Uterus (tissue), 4 donors: ENCODE data around the gene CFAP74. TPM values are rescaled to one million over a fixed set of nuclear protein-coding genes. Genes with fewer than 3 reads are reported as not detected.

ENCODE experiments used
- DNase-seq, 2 donors: peaks; one replicate each; pipeline ENCODE4 v3.0.0-alpha.2; 2019 to 2020
- H3K27ac ChIP-seq, 2 donors: fragments of 200-600 bp; sonication (generic); 1 replicate in 1 of 2; 2 replicates in 1 of 2; pipeline ENCODE4 v1.5.1; 2016 to 2018
- H3K27me3 ChIP-seq, 2 donors: fragments of 200-600 bp; sonication (generic); one replicate each; pipeline ENCODE4 v1.5.1; 2018 to 2019; ENCODE audit warnings: control low read depth in 1 of 2
- H3K36me3 ChIP-seq, 2 donors: fragments of 200-600 bp; sonication (generic); one replicate each; pipeline ENCODE4 v1.5.1; 2019; ENCODE audit warnings: control low read depth in 1 of 2
- H3K4me1 ChIP-seq, 2 donors: fragments of 200-600 bp; sonication (generic); one replicate each; pipeline ENCODE4 v1.5.1; 2018 to 2019; ENCODE audit warnings: control low read depth in 1 of 2
- H3K4me3 ChIP-seq, 2 donors: fragments of 200-600 bp; sonication (generic); 1 replicate in 1 of 2; 2 replicates in 1 of 2; pipeline ENCODE4 v1.5.1; 2018 to 2019; ENCODE audit warnings: mild to moderate bottlenecking in 1 of 2
- H3K9me3 ChIP-seq, 2 donors: fragments of 200-600 bp; sonication (generic); one replicate each; pipeline ENCODE4 v1.5.1; 2019; ENCODE audit warnings: control low read depth in 1 of 2
- POLR2A ChIP-seq, 2 donors: fragments of 450-650 bp; IDR thresholded peaks; one replicate each; pipeline ENCODE4 v1.6.1; 2016; ENCODE audit warnings: antibody characterized with exemption in 2 of 2, mild to moderate bottlenecking in 1 of 2, moderate library complexity in 1 of 2
- intact Hi-C: fragments of 100-400 bp; cut with DNase I; formaldehyde crosslinking; loops from one replicate; pipeline ENCODE4 v1.15.1; 2023; ENCODE audit warnings: low total_unique reads
- total RNA-seq, 4 donors: library from RNA; depleted of rRNA in 3 of 4; stranded (reverse); fragments of >200 nt in 3 of 4; gene quantifications; one replicate each; pipeline versions ENCODE4 v1.1.0 to v1.2.4, GENCODE V29; 2014 to 2023
- TF ChIP-seq, protein P1 (sequence below), 4 experiments: fragments of 200-600 bp in 2 of 4; fragments of 450-650 bp in 2 of 4; sonication (generic) in 2 of 4; IDR thresholded peaks; one replicate each; pipeline ENCODE4 v1.5.1; 2016 to 2019; ENCODE audit warnings: antibody characterized with exemption in 4 of 4, mild to moderate bottlenecking in 2 of 4, moderate library complexity in 1 of 4
- donor health status: DM: yes; HTN: yes; CAD: no.

Gene CFAP74
- total RNA-seq, 4 donors from 2014 or later: 0.64 to 1.0 TPM; not detected in 2

DNA sequence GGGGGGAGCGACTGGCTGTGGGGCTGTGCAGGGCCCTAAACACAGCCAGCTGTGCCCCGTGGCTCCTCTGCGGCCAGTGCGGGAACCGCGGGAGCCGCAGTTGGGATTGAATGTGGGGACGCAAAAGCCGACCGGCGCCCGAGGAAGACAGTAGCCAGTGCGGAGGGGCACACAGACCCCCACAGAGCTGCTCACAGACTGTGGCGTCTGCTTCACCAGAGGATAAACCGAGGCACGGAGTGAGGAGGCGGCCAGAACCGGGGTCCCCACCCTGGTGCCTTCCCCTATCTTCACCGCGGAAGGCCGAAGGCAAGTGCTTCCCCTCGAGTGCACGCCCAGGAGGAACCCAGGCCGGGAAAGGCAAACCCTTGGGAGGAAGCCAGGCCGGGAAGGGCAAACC, 75.8 kb downstream of the CFAP74 start:
- no peaks in the 10 kb centered on the region for H3K4me1 ChIP-seq
- H3K36me3 ChIP-seq: no peaks in the 10 kb centered on the region
- intact Hi-C loops: no loop called here
- no peak for DNase-seq
- H3K27me3 ChIP-seq: no peaks in the 10 kb centered on the region
- no peaks in the 10 kb centered on the region for H3K9me3 ChIP-seq
- no peak overlapping the region for H3K4me3 ChIP-seq
- no peak overlapping the region for H3K27ac ChIP-seq
- no peak for TF ChIP-seq POLR2A (IDR thresholded peaks at IDR 0.05)
- TF ChIP-seq, protein P1, sequence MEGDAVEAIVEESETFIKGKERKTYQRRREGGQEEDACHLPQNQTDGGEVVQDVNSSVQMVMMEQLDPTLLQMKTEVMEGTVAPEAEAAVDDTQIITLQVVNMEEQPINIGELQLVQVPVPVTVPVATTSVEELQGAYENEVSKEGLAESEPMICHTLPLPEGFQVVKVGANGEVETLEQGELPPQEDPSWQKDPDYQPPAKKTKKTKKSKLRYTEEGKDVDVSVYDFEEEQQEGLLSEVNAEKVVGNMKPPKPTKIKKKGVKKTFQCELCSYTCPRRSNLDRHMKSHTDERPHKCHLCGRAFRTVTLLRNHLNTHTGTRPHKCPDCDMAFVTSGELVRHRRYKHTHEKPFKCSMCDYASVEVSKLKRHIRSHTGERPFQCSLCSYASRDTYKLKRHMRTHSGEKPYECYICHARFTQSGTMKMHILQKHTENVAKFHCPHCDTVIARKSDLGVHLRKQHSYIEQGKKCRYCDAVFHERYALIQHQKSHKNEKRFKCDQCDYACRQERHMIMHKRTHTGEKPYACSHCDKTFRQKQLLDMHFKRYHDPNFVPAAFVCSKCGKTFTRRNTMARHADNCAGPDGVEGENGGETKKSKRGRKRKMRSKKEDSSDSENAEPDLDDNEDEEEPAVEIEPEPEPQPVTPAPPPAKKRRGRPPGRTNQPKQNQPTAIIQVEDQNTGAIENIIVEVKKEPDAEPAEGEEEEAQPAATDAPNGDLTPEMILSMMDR (IDR thresholded peaks at IDR 0.05): no peak

DNA sequence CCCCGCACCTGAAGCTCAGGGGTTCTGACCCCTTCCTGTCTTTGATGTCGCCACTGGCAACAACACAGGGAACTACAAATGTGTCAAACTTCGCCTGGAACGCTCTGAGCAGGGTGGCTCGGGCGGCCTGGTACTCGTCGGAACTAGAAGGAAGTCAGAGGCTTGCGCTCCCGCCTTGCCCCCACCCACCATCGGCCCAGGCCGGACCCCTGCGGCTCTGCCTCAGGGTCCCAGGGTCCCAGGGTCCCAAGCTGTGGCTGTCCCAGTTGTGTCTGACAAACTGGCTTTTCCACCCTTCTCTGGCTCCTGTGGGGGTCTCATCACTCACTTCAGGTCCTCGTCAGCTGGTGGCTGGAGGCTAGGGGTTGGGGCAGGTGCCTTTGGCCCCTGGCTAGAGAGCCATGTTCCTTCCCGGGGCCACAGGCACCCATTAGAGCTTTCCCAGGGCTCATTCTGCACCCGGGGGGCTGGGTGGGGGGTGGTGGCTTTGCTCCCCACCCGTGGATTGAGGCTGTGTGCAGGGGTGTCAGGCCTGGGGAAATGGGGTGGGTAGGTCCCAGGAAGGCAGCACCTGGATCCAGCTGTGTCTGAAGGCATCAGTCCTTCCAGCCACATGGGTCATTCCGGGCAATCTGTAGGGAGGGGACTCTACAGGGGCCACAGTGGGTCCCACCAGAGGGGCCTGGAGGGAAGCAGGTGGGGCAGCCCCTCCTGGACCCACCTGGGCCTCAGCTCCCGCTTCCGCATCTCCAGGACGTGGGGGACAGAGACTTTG, 76.5 kb downstream of the CFAP74 start:
- no peak for TF ChIP-seq POLR2A (IDR thresholded peaks at IDR 0.05)
- TF ChIP-seq, protein P1 (IDR thresholded peaks at IDR 0.05): no peak
- H3K4me3 ChIP-seq: no peak overlapping the region
- DNase-seq: no peak
- H3K36me3 ChIP-seq: no peaks in the 10 kb centered on the region
- H3K9me3 ChIP-seq: no peaks in the 10 kb centered on the region
- H3K27me3 ChIP-seq: no peaks in the 10 kb centered on the region
- no peaks in the 10 kb centered on the region for H3K4me1 ChIP-seq
- intact Hi-C loops: no loop called here
- H3K27ac ChIP-seq: no peak overlapping the region

DNA sequence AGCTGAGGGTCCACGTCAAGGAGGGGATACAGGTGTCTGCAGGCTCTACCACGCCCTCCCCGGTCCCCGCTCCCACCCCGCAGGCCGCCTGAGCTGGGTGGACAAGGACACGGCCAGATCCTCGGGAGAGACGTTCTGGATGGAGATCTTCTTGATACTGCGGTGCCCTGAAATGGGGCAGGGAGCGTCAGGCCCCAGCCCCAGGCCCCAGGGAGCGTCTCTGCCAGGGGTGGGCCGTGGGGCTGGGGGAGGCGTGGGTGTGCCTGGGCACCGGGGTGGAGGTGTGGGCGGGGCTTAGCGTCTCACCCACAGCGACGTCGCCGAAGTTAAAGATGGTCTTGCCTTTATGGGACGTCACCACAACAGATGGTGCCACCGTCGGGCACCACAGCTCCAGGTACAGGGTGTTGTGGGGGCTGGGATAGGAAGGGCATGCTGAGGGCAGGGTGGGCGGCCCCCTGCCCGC, 77.2 kb downstream of the CFAP74 start:
- Histone ChIP-seq H3K27ac (no peak overlapping the region), H3K4me1 (no peaks in the 10 kb centered on the region), H3K9me3 (no peaks in the 10 kb centered on the region), H3K36me3 (no peaks in the 10 kb centered on the region), H3K4me3 (no peak overlapping the region), H3K27me3 (no peaks in the 10 kb centered on the region)
- no peak for DNase-seq
- TF ChIP-seq POLR2A (IDR thresholded peaks at IDR 0.05): no peak
- TF ChIP-seq, protein P1 (IDR thresholded peaks at IDR 0.05): no peak
- intact Hi-C loops: no loop called here

DNA sequence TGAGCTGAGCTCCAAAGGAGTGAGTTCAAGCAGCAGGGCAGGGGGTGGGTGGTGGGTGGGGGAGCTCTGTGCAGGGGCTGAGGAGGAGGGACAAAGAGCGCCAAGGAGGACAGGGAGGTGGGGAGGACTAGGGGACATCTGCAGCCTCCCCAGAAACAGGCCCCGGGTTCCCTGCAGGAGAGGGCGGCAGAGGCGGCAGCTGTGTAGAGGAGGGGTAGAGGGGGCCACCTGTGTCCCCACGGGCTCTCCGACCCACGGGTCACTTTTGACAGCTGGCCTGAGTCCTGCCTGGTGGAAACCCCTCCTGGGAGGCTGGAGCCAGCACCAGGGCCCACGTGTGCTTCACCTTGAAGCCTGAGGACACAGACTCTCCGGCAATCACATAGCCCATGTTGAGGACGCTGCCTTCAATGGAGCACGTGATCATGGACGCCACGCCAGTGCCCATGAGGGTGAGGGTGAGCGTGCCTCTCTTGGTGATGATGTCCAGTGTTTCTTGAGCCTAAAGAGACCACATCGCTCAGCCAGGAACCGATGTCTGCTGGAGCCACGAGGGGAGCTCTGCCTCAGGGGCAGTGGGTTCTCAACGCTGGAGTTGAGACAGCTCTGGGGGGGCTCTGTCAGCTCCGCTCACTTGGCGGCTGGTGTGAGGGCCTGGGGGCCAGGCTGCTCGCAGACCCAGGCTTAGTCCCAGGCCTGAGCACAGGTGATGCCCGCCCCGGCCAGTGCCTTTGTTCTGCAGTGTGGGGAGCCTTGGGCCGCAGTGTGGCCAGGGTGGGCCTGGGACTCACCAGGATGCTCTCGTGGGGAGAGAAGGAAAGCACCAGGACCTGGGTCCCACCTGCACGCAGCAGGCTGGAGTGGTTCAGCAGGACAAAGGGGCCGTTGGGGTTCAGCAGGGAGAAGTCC, 77.9 kb downstream of the CFAP74 start:
- Histone ChIP-seq H3K27ac (no peak overlapping the region), H3K4me3 (no peak overlapping the region), H3K27me3 (no peaks in the 10 kb centered on the region), H3K4me1 (no peaks in the 10 kb centered on the region), H3K36me3 (no peaks in the 10 kb centered on the region), H3K9me3 (no peaks in the 10 kb centered on the region)
- no peak for DNase-seq
- intact Hi-C loops: no loop called here
- no peak for TF ChIP-seq POLR2A (IDR thresholded peaks at IDR 0.05)
- TF ChIP-seq, protein P1 (IDR thresholded peaks at IDR 0.05): no peak

DNA sequence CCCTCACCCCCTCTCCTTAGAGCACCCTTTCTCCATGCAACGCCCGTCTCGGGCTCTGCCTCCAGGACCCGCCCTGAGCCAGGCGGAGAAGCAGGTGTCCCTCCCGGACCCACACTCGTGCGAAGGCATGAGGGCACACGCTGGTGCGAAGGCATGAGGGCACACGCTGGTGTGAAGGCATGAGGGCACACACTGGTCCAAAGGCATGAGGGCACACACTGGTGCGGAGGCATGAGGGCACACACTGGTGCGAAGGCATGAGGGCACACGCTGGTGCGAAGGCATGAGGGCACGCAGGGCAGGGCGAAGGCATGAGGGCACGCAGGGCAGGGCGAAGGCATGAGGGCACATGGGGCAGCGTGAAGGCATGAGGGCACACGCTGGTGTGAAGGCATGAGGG, 78.7 kb downstream of the CFAP74 start:
- H3K36me3 ChIP-seq: no peaks in the 10 kb centered on the region
- peaks cover 0 to 2% of the 10 kb centered on the region in 2 donors for H3K4me1 ChIP-seq
- no peak for DNase-seq
- TF ChIP-seq, protein P1 (IDR thresholded peaks at IDR 0.05): no peak
- no peak for TF ChIP-seq POLR2A (IDR thresholded peaks at IDR 0.05)
- H3K27ac ChIP-seq: no peak overlapping the region
- no peaks in the 10 kb centered on the region for H3K9me3 ChIP-seq
- no peak overlapping the region for H3K4me3 ChIP-seq
- no peaks in the 10 kb centered on the region for H3K27me3 ChIP-seq
- intact Hi-C loops: no loop called here
